BE2C (cell line): Measurements from ENCODE around the gene COL24A1.

Experiments used
- DNase-seq: peaks from one replicate; pipeline ENCODE4 v3.0.0-alpha.2; 2020
- H3K27me3 ChIP-seq: fragments of 250-450 bp; sonication (Bioruptor Pico); 2 replicates; pipeline ENCODE4 v1.5.1; 2020; ENCODE audit warnings: mild to moderate bottlenecking
- H3K36me3 ChIP-seq: fragments of 250-450 bp; sonication (Bioruptor Pico); 2 replicates; pipeline ENCODE4 v1.5.1; 2020; ENCODE audit warnings: mild to moderate bottlenecking
- H3K4me1 ChIP-seq: fragments of 250-450 bp; sonication (Bioruptor Pico); 2 replicates; pipeline ENCODE4 v1.5.1; 2020
- H3K4me3 ChIP-seq: 2 replicates; pipeline ENCODE4 v1.5.1; 2011; ENCODE audit warnings: low read depth, low read length
- H3K9me3 ChIP-seq: fragments of 250-450 bp; sonication (Bioruptor Pico); 2 replicates; pipeline ENCODE4 v1.5.1; 2020
- CTCF ChIP-seq: IDR thresholded peaks from 2 replicates; pipeline ENCODE4 v1.5.1; 2012; ENCODE audit warnings: mild to moderate bottlenecking, low read depth, low read length

COL24A1 gene

GRCh38 chr1:86052948-86053698 lies 103.4 kb downstream of the COL24A1 start:
- no peak for DNase-seq
- H3K4me1 ChIP-seq = no peaks in the 10 kb centered on the region
- no peaks in the 10 kb centered on the region for H3K36me3 ChIP-seq
- no peak overlapping the region for H3K4me3 ChIP-seq
- H3K27me3 ChIP-seq = 0 out of 2 replicates have a peak, but pooled peaks cover 4% of the 10 kb centered on the region
- no peak for TF ChIP-seq CTCF
- H3K9me3 ChIP-seq = no peaks in the 10 kb centered on the region

GRCh38 chr1:86035101-86035500 lies 121.5 kb downstream of the COL24A1 start:
- Histone ChIP-seq H3K9me3 (no peaks in the 10 kb centered on the region), H3K4me1 (no peaks in the 10 kb centered on the region), H3K36me3 (no peaks in the 10 kb centered on the region), H3K27me3 (no peaks in the 10 kb centered on the region), H3K4me3 (no peak overlapping the region)
- no peak for TF ChIP-seq CTCF
- DNase-seq = no peak

- Histone ChIP-seq H3K36me3 (no peaks in the 10 kb centered on the region), H3K4me1 (no peaks in the 10 kb centered on the region), H3K27me3 (no peaks in the 10 kb centered on the region), H3K4me3 (no peak overlapping the region), H3K9me3 (no peaks in the 10 kb centered on the region)
- TF ChIP-seq CTCF = no peak
- DNase-seq = no peak
These were observed 126.4 kb downstream of the COL24A1 start for GRCh38 chr1:86030180-86030579.

GRCh38 chr1:86018283-86018923 lies 138.2 kb downstream of the COL24A1 start:
- no peaks in the 10 kb centered on the region for H3K4me1 ChIP-seq
- no peak overlapping the region for H3K4me3 ChIP-seq
- no peaks in the 10 kb centered on the region for H3K27me3 ChIP-seq
- DNase-seq = peak; percentile 8
- H3K36me3 ChIP-seq = no peaks in the 10 kb centered on the region
- H3K9me3 ChIP-seq = no peaks in the 10 kb centered on the region
- peak; percentile 73 for TF ChIP-seq CTCF

- no peaks in the 10 kb centered on the region for H3K27me3 ChIP-seq
- no peak overlapping the region for H3K4me3 ChIP-seq
- no peaks in the 10 kb centered on the region for H3K36me3 ChIP-seq
- no peaks in the 10 kb centered on the region for H3K4me1 ChIP-seq
- no peak for DNase-seq
- H3K9me3 ChIP-seq = no peaks in the 10 kb centered on the region
- no peak for TF ChIP-seq CTCF
These were observed 140.4 kb downstream of the COL24A1 start for GRCh38 chr1:86016076-86016759.
